Tongue (tissue), 2 donors: ENCODE data around the gene OR52A5. TPM values are rescaled to one million over a fixed set of nuclear protein-coding genes. Genes with fewer than 3 reads are reported as not detected.

Source experiments
- DNase-seq: peaks from one replicate; pipeline ENCODE4 v3.0.0-alpha.2; 2015
- total RNA-seq: library from RNA; depleted of rRNA; stranded (reverse); fragments of >200 nt; gene quantifications from one replicate; pipeline ENCODE4 v1.2.3, GENCODE V29; 2014

The OR52A5 gene
- total RNA-seq, 1 donor from 2014 or later: not detected

GRCh38 chr11:5115339-5115738, 22.8 kb downstream of the OR52A5 start:
- no peak for DNase-seq

GRCh38 chr11:5107285-5107684, 30.9 kb downstream of the OR52A5 start:
- DNase-seq: no peak

- no peak for DNase-seq
Observed at GRCh38 chr11:5103066-5103465, 35.1 kb downstream of the OR52A5 start.

- DNase-seq: no peak
Observed at GRCh38 chr11:5102246-5102645, 35.9 kb downstream of the OR52A5 start.

GRCh38 chr11:5096011-5096410, 42.1 kb downstream of the OR52A5 start:
- no peak for DNase-seq

- no peak for DNase-seq
Observed at GRCh38 chr11:5092821-5093585, 45.2 kb downstream of the OR52A5 start.

- DNase-seq: no peak
Observed at GRCh38 chr11:5090668-5091067, 47.5 kb downstream of the OR52A5 start.

- no peak for DNase-seq
Observed at GRCh38 chr11:5088556-5088955, 49.6 kb downstream of the OR52A5 start.

- no peak for DNase-seq
Observed at GRCh38 chr11:5083602-5084001, 54.6 kb downstream of the OR52A5 start.

GRCh38 chr11:5081405-5081804, 56.8 kb downstream of the OR52A5 start:
- no peak for DNase-seq

Other genes with a start within 250 kb of the OR52A5 start
- gene OR51A7, start 234.6 kb downstream of the OR52A5 start, total RNA-seq: not detected
- gene OR51G2, start 219.0 kb downstream of the OR52A5 start, total RNA-seq: not detected
- not detected for gene OR51G1, start 214.0 kb downstream of the OR52A5 start, total RNA-seq
- not detected for gene OR51A4, start 190.8 kb downstream of the OR52A5 start, total RNA-seq
- gene OR51A2, start 182.6 kb downstream of the OR52A5 start, total RNA-seq: not detected
- not detected for gene OR51L1, start 143.5 kb downstream of the OR52A5 start, total RNA-seq
- not detected for gene OR52J3, start 91.8 kb downstream of the OR52A5 start, total RNA-seq
- gene OR52E2, start 78.7 kb downstream of the OR52A5 start, total RNA-seq: not detected
- gene OR52E1, start 68.8 kb downstream of the OR52A5 start, total RNA-seq: not detected
- gene OR52A1, start 16.4 kb upstream of the OR52A5 start, total RNA-seq: not detected
- gene OR51V1, start 62.3 kb upstream of the OR52A5 start, total RNA-seq: not detected
- 162 TPM for gene HBB, start 88.7 kb upstream of the OR52A5 start, total RNA-seq
- not detected for gene HBD, start 96.1 kb upstream of the OR52A5 start, total RNA-seq
- gene HBG1, start 111.5 kb upstream of the OR52A5 start, total RNA-seq: 7.5 TPM
- 982 TPM for gene HBG2, start 116.4 kb upstream of the OR52A5 start, total RNA-seq
- 3.3 TPM for gene HBE1, start 131.6 kb upstream of the OR52A5 start, total RNA-seq
- not detected for gene OR51B4, start 163.6 kb upstream of the OR52A5 start, total RNA-seq
- gene OR51B2, start 185.9 kb upstream of the OR52A5 start, total RNA-seq: 1.0 TPM
- gene OR51B5, start 205.2 kb upstream of the OR52A5 start, total RNA-seq: not detected
- not detected for gene OR51B6, start 213.2 kb upstream of the OR52A5 start, total RNA-seq
- not detected for gene OR51M1, start 245.5 kb upstream of the OR52A5 start, total RNA-seq